Posterior vena cava (tissue), 2 donors: Measurements from ENCODE around the gene TRUB1. TPM values are rescaled to one million over a fixed set of nuclear protein-coding genes. Genes with fewer than 3 reads are reported as not detected.
"Not testable (repeated sequence)": the region's sequence is repeated elsewhere in the genome, so short reads cannot be mapped to it uniquely, and the experiment has no call there.

ENCODE experiments used
- DNase-seq: peaks from one replicate; pipeline ENCODE4 v3.0.0-alpha.2; 2020; ENCODE audit warnings: low spot score
- intact Hi-C, 2 donors: fragments of 100-400 bp; cut with DNase I; formaldehyde crosslinking; loops; one replicate each; pipeline versions ENCODE4 v1.14.1 to v1.14.2; 2022 to 2023
- long read RNA-seq, 2 donors: library from polyadenylated mRNA; unstranded; transcript quantifications; one replicate each; pipeline ENCODE4 v2.0.0, GENCODE V29; 2020 to 2021
- total RNA-seq, 2 donors: library from RNA; stranded (reverse); fragmentation: NEBNext Ultra II Directional; extraction: Animal tissue kit (Norgen Biotek cat#: 25700); gene quantifications; one replicate each; pipeline ENCODE4 v1.2.1, GENCODE V29; 2021
- donor health status: DM: yes; HTN: yes; CAD: no.
- donor health status: DM: yes; HTN: yes; CAD: no.

TRUB1 gene
- 1 to 10 TPM; 8.2 to 9.8 TPM for total RNA-seq
- long read RNA-seq, donor 1, partial matches to known transcripts: 1 of 5 reads
- long read RNA-seq, donor 1, other reads (novel, unspliced or antisense): 1 of 5 reads
- long read RNA-seq, donor 2, partial matches to known transcripts: 1 of 1 reads
- long read RNA-seq, donor 2, other reads (novel, unspliced or antisense): 0 of 1 reads

DNA sequence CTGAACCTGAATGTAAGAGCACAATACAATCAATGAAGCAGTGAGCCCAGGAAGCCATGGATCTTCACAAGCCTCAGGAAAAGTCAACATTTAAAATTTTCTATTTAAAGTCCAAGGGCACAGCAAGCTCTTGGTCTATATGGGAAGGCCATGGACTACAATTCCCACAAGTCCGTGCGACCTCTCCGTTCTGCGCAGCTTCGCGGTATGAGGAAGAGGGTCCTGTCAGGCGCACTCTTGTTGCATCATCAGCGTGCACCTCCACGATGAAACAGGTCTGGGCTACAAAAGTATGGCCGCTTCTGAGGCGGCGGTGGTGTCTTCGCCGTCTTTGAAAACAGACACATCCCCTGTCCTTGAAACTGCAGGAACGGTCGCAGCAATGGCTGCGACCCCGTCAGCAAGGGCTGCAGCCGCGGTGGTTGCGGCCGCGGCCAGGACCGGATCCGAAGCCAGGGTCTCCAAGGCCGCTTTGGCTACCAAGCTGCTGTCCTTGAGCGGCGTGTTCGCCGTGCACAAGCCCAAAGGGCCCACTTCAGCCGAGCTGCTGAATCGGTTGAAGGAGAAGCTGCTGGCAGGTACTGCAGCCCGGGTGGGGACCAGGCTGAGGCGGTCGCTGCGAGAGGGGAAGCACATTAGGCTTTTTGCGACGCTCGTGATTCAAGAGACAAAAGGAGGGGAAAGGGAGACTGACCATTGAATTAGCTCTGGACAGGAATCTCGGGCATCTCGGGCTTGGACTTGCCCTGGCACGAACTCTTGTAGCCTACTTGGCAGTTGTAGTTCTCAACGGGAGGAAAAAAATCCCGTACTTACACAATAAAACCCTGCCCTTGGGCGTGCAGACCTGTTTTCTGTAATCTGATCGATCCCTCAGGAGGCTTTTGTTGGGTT is at the start of gene TRUB1:
TRUB1 (plus strand) TSS at position 234 of the 894 bp plus-strand sequence; CDS start at position 293, 59 bp downstream.
- peak; percentile 97 for DNase-seq
- intact Hi-C loops: no loop called here

DNA sequence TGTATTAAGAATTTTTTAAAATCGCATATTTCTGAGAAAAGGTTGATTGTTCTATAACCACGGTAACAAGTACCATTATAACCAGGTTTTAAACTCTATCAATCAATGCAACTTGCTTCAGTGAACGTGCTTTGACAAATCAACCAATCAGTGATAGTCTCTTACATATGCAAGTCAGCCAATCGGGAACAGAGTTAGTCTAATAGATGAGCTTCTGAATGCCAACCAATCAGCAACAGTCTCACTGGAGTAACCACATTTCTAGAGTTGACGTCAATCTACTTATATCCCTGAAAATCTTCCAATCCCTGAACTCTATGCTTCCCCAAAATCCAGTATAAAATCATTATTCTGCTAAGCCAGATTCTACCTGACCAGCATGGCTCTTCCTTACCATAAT is 44.7 kb upstream of the TRUB1 start:
- intact Hi-C loops: no loop called here
- no peak for DNase-seq

DNA sequence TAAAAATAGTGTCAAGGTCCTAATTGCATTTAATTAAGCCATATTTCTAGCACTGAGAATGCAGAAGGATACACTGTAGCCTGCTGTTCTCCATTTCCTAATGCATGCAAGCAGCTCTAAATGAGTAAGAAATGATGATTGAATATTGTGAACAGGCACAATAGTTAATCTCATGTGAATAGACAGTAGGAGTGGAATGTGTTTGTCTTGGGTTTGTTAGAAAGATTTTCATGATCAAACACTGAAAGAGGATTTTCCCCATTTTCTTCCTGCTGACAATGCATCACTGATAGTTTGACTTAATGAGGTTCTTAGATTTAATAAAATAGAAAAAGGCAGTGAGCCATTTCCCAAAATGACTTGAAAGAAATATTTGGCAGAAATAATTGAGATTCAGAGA is 43.1 kb upstream of the TRUB1 start:
- no peak for DNase-seq
- intact Hi-C loops: no loop called here

DNA sequence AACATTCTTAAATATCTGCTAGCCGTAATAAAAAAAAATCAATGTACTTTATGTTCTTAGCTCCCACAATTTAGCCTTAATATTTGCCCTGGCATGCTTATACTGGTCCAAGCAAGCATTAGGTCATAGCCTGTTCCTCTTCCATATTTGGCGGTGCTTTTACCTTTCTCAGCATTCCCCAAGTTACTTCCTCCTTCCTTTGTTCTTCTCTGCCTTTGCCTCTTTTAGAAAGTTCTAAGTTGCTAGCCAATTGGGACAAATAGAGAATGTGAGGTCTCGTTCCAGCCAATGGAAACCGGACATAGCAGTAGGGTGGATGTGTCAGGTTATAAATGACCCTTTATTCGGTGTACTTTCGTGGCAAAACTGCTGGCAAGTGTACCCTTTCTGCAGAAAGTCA is 41.0 kb upstream of the TRUB1 start:
- DNase-seq, intact Hi-C loops: not testable (repeated sequence)

- DNase-seq: no peak
- intact Hi-C loops: no loop called here
Measured at GRCh38 chr10:114897593-114897992, 40.4 kb upstream of the TRUB1 start.

DNA sequence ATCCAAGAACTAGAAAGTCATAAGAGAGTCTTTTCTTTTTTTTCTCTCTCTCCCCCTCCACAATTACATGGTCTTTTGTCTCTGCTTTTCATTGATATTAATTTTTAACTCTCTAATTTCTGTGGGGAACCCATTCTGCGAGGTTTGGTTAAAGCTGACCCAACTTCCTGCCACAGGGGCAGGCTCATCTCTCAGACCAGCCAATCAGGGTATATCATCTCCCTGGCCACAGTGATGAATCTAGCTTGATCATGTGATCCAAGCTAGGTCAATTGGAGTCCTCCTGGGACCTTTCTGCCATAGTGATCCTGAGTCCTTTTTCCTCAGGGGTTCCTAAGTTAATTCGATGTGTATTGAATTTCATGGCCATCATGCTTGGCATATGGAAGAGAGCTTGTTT is 38.0 kb upstream of the TRUB1 start:
- no peak for DNase-seq
- intact Hi-C loops: no loop called here

- no peak for DNase-seq
- intact Hi-C loops: no loop called here
Measured at GRCh38 chr10:114900658-114901057, 37.3 kb upstream of the TRUB1 start.

DNA sequence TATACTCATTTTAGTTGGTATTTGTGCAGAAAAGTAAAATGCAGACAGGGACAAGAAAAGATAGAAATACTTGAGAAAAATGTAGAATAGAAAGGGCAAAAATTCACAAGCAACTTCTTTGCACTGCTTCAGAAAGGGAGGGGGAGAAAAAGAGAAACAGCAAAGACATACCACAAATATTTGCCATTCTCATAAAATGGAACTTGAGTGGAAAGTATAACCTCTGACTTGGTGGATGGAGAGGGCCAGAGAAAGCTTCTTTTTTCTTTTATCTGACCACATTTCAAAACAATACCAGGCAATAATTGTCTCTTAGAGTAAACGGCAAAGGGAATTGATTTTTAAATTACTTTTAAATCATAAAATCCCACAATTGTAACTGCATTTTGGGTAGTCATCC is 35.8 kb upstream of the TRUB1 start:
- intact Hi-C loops: no loop called here
- no peak for DNase-seq

DNA sequence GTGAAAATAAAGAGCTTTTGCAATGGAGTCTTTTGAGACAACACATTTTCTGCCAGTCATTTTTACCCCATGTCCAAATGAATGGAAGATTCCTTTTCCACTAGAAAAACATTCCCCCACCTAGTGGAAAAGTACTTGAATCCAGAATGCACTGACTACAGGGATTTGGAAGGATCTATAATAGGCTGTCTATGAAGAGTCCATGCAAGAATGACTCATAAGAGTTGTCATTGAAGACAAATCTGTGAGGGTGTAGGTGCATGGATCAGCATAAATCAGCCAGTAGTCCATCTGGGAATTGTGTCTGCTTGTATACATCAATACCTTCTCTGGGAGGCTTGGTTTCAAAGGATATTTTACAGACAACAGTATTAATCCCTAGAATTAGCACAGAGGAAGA is 32.5 kb upstream of the TRUB1 start:
- DNase-seq: no peak
- intact Hi-C loops: no loop called here

DNA sequence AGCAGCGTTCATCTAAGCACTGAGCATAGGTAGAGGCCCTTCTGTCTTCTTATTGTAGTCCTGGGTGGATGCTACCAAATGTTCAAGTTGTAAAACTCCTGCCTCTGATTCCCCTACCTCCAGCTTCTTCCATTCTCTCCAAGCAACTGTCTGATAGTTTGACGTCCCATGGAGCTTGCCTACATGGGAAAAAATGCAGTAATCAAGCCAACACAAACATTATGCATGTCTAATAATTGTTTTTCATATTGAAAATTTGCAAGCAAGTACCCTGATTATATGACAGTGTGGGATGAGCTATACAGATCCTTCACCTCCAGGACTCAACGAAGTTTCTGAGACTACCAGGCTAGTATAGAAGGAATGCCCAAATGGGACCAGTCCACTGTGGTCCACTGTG is 31.0 kb upstream of the TRUB1 start:
- DNase-seq: no peak
- intact Hi-C loops: no loop called here

DNA sequence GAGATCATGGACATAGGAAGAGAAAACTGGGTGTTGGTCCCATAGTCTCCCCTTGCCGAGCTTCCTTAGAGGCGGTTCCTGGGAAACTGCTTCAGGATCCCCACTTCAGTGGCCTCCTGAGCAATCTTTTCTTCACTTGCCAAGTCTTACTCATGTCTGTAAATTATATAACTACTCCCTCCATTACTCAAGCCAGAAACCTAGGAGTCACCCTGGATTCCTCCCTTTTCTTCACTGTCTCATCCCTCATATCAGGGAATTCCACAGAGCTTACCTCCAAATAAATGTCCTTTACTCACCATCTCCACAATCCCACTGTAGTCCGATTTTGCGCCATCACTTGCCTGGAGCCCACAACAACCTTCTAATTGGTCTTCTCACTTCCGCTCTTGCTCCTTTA is 29.1 kb upstream of the TRUB1 start:
- intact Hi-C loops: no loop called here
- DNase-seq: no peak

DNA sequence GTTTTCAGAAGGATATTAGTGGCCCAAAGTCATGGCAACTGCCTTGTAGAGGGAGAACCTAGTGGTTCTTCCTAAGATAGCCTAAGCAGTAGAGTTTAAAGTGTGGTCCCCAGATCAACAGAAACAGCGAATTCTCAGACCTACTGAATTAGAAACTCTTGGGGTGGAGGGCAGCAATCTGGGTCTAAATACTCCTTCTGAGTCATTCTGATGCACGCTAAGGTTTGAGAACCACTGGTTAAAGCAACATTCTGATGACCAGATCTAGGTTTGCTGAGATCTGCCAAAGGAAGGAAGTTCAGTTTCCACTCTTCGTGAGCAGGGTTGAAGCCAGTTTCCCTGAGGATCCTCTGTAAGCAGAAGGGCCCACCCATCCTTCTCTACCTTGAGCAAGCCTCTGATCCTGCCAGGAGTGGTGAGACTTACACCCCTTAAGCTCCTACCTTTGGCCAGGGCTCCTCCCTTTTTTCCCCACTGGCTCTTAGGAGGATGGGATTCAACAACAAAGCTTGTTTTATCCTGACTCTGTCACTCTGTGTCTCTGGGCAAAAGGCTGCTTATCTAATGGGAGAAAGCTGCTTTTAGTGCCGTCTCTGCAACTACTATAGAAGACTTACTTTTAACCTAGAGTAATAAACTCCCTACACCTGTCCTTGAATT is 26.8 kb upstream of the TRUB1 start:
- intact Hi-C loops: no loop called here
- DNase-seq: no peak

GRCh38 chr10:114911801-114912469 is 26.1 kb upstream of the TRUB1 start:
- intact Hi-C loops: no loop called here
- DNase-seq: no peak

GRCh38 chr10:114912470-114912859 is 25.5 kb upstream of the TRUB1 start:
- DNase-seq: no peak
- intact Hi-C loops: no loop called here

DNA sequence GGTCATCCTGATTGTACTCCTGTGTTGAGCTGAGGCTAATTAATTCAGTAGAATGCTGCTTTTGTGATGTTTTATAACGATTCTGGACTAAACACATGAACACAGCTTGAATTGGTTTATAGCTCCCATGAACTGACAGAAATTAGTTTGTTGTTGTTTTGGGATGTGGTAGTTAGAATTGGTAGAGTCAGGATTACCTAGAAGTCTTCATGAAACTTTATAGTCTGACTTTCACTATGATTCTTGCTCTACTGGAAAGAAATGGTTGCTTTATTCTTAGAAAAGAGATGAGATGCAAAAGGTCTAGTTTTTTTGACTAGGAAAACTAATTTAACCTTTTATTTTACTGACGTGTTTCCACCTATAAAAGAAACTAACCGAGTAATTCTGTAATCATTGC is 23.4 kb upstream of the TRUB1 start:
- intact Hi-C loops: no loop called here
- no peak for DNase-seq

DNA sequence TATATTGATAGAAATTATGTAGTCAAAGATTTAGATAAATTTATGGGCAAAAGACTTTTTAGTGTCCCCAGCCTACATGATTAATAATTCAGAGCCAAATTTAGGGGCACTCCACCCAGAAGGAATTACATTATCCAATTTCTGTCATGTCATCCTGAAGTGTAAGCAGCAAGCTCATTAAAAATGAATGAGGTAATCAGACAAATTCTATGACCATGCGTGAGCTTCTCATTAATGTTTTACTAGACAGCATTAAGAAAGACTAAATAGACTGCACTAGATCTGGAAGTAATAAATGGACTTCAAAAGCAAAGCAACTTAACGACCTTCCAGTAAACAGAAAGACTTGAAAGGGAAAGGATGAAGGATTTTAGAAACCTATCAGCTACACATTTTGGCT is 22.7 kb upstream of the TRUB1 start:
- DNase-seq: no peak
- intact Hi-C loops: no loop called here

- intact Hi-C loops: no loop called here
- DNase-seq: no peak
Measured at GRCh38 chr10:114916653-114917052, 21.3 kb upstream of the TRUB1 start.

DNA sequence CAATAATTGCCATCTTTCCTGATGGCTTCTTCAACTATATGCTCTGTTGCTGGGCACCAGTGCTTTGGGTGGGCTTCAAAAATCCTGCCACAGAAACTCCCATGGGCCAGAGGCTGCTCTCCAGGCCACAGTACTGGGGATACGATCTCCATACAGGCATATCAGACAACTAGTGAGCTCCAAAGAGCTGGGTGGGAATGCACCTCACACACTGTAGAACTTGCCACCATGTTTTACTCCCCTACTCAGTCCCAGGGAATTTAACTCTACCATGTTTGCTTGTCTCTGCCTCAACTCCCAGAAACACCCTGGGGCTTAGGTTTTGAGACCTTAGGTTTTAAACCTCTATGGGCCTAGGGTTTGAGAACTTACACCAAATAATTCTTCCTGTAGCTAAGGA is 20.5 kb upstream of the TRUB1 start:
- DNase-seq: no peak
- intact Hi-C loops: no loop called here

DNA sequence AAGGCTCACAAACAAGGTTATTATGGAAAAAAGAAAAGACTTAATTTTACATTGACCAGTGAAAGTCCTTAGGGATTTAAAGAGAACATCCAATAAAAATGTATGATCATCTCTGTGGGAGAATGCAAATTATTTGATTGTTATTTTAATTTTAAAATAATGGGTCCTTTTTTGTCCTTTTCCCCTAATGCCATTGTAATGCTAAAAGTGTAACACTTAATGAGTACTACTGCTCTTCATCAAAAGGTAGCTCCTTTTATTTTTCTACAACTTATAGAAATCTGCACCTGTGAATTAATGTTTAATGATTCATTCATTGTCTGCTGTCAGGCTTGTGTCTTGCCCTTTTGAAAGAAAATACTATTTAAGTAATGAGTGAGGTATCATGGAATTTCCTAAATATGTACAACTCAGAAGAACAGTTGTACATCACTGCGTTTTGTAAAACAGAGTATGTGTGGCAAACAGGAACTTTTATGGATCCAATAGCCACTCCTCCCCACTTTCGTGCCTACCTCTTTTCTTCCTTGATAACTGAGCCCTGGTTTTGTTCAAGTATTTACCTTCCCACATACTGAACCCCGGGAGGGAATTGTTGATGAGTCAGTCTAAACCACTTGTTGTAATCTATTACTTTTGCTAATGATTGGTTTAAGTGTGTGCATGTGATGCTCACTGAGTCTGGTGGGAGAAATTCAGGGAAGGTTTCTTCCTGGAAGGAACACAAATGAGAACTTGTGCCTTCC is 19.9 kb upstream of the TRUB1 start:
- intact Hi-C loops: no loop called here

More for the DNA sequence above, 19.9 kb upstream of the TRUB1 start:
- DNase-seq: no peak
